WTC11 (cell line): ENCODE results near the gene TGFBR1.

Source experiments
- ELF4 ChIP-seq: sonication (generic); formaldehyde crosslinking; IDR thresholded peaks from 2 replicates; pipeline ENCODE4 v1.8.1; 2022; ENCODE audit warnings: low read depth, mild to moderate bottlenecking, moderate library complexity, missing genetic modification reagents
- MAX ChIP-seq: sonication (generic); formaldehyde crosslinking; IDR thresholded peaks from 2 replicates; pipeline ENCODE4 v1.8.0; 2022; ENCODE audit warnings: mild to moderate bottlenecking, missing genetic modification reagents
- SP1 ChIP-seq: sonication (generic); formaldehyde crosslinking; conservative IDR thresholded peaks from 2 replicates; pipeline ENCODE4 v1.8.1; 2022; ENCODE audit warnings: missing genetic modification reagents
- TEAD4 ChIP-seq: sonication (generic); formaldehyde crosslinking; IDR thresholded peaks from 2 replicates; pipeline ENCODE4 v1.8.0; 2022; ENCODE audit warnings: mild to moderate bottlenecking, missing genetic modification reagents

GRCh38 chr9:99199938-99200539 is 95.1 kb downstream of the TGFBR1 start:
- no peak for TF ChIP-seq MAX
- no peak for TF ChIP-seq SP1
- TF ChIP-seq ELF4 (CRISPR knock-in tag), result no peak
- TF ChIP-seq TEAD4 (CRISPR knock-in tag), result no peak
